Measurements from ENCODE around the gene SYT12.
A peak's percentile ranks its signal among the peaks of the same experiment; 100 is the strongest.

Gene SYT12

DNA sequence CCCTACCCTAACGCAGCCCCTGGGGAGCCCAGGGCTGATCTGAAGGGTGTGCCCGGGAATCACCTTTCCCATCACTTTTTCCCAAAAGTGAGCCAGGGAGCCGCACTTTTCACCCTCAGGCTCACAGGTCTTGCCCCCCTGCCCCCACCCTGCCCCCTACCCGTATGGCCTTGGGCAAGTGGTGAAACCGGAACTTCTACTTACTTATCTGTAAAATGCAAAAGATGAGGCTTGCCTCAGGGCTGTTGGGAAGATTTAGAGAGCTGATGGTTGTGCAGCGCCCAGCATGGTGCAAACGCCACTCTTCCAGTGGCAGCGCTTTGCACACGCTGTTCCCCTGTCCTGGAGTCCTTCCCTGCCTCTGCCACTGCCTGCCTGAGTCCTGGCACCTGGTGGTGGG lies 8.0 kb downstream of the SYT12 start:
- no peak for DNase-seq (ENCODE audit: low read depth)

DNA sequence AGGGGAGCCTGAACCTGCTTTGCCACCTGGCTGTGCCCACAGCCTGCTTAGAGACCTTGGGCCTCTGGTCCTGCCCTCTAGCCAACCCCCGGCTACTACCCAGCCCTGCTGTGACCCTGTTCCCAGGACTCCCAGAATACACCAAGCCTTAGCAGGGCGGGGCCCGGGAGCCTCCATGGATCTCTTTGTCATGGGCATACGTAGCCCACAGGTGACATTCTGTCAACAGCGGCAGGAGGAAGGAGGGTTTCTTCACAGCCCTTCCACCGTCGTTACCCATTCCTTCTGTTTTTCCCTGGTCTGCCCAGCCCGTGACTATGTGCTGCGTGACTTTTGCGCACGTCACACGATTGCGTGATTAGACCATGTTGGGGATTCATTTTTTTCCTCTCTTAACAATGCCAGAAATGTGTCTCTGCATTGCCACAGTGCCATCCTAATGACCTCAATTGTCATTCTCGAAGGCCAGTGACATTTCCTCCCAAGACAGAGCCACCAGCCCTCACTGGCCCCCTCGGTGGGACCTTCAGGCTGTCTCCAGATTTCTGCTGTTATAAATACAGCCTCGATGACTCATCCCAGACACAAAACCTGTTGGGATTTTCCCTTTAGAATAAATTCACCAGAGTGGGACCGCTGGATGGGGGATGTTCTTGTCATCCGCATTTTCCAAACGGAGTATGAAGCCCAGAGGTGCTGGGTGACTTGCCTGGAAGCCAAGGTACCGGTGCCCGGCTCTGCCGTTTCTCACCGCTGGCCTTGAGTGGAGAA lies 9.0 kb downstream of the SYT12 start:
- DNase-seq (ENCODE audit: low read depth): no peak

DNA sequence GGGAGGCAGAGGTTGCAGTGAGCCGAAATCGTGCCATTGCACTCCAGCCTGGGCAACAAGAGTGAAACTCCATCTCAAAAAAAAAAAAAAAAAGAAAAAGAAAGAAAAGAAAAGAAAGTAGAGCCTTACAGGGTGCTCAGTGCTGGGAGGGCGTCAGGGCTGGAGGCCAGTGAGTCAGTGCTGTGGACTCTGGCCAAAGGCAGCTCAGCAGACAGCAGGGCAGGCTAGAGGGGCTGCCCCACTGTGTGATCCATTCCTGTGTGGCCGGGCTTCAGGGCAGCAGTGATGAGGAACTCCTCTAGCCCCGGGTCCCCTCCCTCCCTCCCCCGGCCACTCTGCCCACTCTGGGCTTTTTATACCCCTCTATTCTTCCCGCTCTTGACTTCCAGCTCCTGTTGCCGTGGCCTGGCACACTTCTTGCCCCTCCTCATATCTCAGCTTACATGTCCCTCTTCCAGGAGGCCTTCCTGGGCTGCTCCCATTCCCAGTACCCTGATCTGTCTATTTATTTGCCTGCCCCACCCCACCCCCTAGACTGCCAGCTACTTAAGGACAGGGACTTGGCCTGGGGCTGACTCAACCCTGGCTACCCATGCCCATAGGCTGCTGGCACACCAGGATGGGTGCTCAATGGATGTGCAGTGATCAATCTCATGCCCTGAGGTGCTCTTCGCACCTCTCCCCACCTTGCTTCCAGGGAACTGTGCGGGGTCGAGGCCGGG lies 10.1 kb downstream of the SYT12 start:
- DNase-seq (ENCODE audit: low read depth): peak; percentile 69

DNA sequence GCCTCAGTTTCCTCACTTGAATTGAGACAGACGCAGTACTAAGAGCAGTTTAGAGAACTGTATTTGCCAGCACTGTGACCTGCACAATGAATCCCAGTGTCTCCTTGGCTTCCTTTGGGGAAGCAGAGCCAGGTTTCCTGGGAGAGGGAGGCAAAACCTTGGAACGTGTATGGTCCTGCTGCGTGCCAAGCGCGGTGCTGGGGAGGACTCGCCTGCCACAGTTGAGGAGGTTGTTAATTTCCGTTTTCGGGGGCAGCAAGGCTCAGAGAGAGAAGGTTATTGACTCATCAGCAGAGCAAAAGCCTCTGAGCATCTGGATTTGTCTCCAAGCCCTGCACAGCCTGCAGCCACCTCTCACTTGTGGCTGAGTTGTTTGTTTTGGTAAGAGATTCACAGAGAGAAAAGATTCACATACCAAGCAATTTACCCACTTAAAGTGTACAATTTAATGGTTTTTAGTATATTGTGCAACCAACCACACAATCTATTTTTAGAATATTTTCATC lies 10.8 kb downstream of the SYT12 start:
- DNase-seq (ENCODE audit: low read depth): peak; percentile 93

DNA sequence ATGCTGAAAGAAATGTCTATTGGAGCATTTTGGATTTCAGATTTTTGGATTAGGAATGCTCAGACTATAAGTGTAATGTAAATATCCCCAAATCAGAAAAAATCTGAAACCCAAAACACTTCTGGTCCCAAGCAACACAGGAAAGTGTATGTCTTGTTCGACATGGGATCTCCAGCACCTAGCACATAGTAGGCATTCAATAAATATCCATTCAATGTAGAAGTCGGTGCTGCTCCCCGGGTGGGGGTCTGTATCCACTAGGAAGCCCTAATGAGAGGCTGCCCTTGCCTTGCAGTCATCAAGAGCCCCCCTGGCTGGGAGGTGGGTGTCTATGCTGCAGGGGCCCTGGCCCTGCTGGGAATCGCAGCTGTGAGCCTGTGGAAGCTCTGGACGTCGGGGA lies 11.4 kb downstream of the SYT12 start:
- no peak for DNase-seq (ENCODE audit: low read depth)

DNA sequence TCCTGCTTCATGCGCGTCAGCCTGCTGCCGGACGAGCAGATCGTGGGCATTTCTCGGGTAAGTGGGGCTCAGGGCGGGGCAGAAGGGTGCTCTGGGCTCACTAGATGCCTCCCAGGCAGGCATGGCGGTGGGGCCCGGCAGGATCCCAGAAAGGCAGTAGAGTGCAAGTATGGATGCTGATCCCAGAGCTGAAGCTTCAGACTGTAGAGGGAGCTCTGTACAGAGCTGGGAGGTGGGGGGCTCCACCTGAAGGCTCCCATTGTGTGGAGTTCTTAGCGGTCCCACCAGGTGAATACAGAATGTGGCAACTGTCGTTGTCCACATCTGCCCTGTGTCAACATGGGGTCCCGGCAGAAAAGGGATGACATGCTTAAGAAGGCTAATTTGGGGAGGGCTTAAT lies 17.2 kb downstream of the SYT12 start:
- no peak for DNase-seq (ENCODE audit: low read depth)

DNA sequence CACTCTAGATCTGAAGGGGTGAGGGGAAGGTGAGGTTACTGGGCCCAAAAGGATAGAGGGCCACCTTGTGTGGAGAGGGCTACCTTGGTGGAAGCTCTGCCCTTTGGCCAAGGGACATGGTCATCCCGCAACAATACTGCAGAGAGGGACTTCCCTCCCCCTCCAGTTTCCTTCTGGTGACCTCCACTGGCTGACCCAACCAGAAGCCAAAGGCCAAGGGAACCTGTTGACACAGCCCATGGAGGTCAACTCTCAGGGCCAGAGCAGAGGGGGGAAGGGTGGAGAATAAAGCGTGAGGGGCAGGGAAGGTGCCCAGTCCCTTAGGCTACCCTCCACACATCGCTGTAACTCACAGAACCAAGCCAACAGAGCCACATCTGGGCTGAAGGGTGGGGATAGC lies 18.7 kb downstream of the SYT12 start:
- no peak for DNase-seq (ENCODE audit: low read depth)

DNA sequence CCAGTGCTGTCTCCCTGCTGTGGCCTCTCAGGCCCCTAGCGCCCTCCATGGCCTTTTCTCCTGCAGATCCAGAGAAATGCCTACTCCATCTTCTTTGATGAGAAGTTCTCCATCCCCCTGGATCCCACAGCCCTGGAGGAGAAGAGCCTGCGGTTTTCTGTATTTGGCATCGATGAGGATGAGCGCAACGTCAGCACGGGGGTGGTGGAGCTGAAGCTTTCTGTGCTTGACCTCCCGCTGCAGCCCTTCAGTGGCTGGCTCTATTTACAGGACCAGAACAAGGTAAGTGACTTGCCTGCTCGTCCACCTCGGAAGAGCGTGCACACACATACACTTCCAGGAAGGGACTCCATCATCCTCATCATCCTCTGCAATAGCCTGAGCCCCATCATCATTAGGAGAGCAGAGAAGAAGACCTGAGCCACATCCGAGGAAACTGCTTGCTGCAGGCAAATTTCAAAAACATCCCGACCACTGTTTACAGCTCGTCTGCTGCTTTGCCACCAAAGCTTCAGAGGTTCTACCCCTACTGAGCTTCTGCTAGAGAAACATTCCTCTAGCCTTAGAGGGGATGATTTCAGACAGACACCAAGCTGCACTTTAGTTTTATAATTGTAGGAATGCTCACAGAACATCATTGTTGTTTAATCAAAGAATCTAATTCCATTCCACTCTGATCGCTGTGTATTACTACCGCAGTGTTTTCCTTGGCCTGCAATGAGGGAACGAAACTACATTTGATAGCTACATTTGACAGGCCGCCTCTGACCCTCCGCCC lies 20.8 kb downstream of the SYT12 start:
- DNase-seq (ENCODE audit: low read depth): no peak

- no peak for DNase-seq (ENCODE audit: low read depth)
These were observed 21.6 kb downstream of the SYT12 start for GRCh38 chr11:67044496-67044895.

- DNase-seq (ENCODE audit: low read depth): no peak
These were observed 22.4 kb downstream of the SYT12 start for GRCh38 chr11:67045314-67045713.

DNA sequence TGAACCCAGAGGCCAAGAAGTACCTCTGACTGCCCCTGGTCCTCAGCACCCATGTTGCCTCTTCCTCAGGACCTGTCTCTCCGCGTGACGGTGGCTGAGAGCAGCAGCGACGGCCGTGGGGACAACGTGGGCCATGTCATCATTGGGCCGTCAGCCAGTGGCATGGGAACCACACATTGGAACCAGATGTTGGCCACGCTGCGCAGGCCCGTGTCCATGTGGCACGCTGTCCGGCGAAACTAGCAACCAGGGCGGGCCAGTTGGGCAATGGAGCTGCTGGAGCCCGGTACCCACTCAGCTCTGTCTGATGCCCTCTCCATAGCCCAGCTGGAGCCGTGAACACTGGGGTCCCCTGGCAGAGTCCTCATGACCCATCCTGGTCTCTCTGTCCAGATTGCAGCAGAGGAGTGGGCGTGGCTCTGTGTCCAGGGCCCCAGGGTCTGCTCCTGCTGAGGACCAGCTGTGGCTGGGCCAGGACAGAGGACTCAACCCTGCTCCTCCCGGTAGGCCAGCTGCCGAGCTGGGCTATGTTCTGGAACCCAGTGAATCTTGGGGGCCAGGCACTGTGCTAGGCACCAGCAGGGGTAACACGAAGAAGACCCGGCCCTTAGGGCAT lies 25.7 kb downstream of the SYT12 start:
- DNase-seq (ENCODE audit: low read depth): peak; percentile 54

- DNase-seq (ENCODE audit: low read depth): no peak
These were observed 27.2 kb downstream of the SYT12 start for GRCh38 chr11:67050139-67050538.

- DNase-seq (ENCODE audit: low read depth): no peak
These were observed 28.4 kb downstream of the SYT12 start for GRCh38 chr11:67051180-67051893.

DNA sequence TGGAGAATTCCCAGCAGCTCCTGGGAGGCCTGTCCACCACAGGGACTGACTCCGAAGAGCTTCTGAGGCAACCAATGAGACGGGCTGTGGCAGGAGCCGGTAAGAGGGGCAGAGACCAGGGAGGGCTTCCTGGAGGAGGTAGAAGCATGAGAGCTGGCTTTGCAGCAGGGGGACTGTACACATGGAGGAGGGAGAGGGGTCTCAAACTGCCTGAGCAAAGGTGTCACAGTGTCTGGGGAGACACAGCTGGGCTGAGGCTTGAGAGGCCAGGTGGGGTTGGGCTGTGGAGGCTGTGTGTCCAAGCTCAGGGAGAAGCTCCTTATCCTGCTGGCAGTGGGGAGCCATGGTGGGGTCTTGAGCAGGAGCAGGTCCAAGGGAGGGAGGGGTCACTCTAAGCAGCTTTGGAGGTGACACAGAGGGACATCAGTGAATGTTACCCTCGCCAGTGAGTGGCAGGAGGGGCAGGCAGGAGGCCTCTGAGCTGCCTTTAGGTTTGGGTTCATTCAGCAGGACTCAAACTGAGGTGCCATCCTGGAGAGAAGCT lies 29.1 kb downstream of the SYT12 start:
- DNase-seq (ENCODE audit: low read depth): no peak

- no peak for DNase-seq (ENCODE audit: low read depth)
These were observed 30.0 kb downstream of the SYT12 start for GRCh38 chr11:67052891-67053290.

DNA sequence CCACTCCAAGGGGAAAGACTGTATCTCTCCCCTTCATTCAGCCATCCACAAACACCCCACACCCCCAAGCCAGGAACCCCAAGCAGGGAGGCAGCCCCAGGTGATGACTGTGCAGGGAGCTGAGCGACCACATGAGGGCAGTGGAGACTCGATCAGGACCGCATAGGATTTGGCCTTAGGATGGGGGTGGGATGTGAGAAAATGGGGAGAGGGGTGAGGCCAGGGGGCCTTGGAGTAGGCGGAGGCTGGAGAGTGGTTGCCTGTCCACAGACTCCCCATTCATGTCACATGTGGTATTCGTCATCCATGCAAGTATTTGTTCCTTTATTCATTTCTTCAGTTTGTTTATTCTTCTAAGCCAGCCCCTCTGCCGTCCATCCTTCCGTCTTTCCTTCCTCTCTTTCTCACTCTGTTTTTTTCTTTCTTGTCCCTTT lies 31.0 kb downstream of the SYT12 start:
- no peak for DNase-seq (ENCODE audit: low read depth)

DNA sequence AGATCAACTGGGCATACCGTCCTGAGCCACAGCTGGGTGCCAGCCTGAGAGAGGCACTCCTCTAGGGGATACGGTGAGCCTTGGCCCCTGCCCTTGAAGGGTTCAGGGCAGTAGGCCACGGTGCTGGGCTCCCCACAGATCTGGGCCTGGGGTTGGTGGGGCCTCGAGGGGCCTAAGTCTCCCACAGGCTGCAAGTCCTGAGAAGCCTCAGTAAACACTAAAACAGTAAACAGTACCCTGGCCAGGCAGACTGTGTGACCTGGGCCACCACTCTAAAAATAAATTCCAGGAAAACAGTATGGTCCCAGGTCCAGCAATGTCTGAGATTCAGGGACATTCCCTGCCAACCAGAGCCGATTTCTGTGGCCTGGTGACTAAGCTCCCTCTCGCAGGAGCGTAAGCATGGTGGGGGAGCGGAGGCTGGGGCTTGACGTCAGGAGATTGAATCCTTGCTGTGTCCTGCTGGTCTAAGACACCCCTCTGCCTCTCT lies 31.5 kb downstream of the SYT12 start:
- no peak for DNase-seq (ENCODE audit: low read depth)

- DNase-seq (ENCODE audit: low read depth): no peak
These were observed 32.0 kb downstream of the SYT12 start for GRCh38 chr11:67054836-67055523.

- no peak for DNase-seq (ENCODE audit: low read depth)
These were observed 32.9 kb downstream of the SYT12 start for GRCh38 chr11:67055812-67056211.

Data from GM04504 (cell line).